ENCODE measurements around the gene ADAM33. TPM values are rescaled to one million over a fixed set of nuclear protein-coding genes. Genes with fewer than 3 reads are reported as not detected.

ADAM33 gene
- total RNA-seq, 1 donor from 2014 or later: 34.7 TPM

DNA sequence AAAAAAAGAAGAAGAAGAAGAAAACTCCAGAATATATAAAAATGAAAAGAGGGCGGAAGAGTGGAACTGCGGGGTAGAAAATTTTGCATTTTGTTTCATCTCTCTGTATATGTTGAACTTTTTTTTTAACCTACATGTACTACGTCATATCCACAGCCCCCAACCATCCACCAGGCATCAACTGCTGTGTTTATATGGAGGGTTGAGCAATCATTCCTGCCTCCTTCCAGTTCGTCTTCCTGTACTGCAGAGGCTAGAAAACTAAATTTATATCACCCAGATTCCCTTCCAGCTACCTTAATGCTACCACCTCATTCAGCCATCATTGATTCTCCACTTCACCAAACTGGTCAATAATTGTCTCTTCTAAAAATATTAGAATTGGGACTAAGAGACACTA, 40.1 kb upstream of the ADAM33 start:
- no peak overlapping the region for H3K27ac Mint-ChIP-seq (ENCODE audit: unreplicated experiment)
- no peak overlapping the region for H3K4me3 Mint-ChIP-seq (ENCODE audit: unreplicated experiment)
- no peaks in the 10 kb centered on the region for H3K36me3 Mint-ChIP-seq (ENCODE audit: unreplicated experiment)
- H3K4me1 Mint-ChIP-seq (ENCODE audit: unreplicated experiment): no peaks in the 10 kb centered on the region
- H3K27me3 Mint-ChIP-seq (ENCODE audit: unreplicated experiment): peaks cover 51% of the 10 kb centered on the region
- TF ChIP-seq, protein P1, sequence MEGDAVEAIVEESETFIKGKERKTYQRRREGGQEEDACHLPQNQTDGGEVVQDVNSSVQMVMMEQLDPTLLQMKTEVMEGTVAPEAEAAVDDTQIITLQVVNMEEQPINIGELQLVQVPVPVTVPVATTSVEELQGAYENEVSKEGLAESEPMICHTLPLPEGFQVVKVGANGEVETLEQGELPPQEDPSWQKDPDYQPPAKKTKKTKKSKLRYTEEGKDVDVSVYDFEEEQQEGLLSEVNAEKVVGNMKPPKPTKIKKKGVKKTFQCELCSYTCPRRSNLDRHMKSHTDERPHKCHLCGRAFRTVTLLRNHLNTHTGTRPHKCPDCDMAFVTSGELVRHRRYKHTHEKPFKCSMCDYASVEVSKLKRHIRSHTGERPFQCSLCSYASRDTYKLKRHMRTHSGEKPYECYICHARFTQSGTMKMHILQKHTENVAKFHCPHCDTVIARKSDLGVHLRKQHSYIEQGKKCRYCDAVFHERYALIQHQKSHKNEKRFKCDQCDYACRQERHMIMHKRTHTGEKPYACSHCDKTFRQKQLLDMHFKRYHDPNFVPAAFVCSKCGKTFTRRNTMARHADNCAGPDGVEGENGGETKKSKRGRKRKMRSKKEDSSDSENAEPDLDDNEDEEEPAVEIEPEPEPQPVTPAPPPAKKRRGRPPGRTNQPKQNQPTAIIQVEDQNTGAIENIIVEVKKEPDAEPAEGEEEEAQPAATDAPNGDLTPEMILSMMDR (IDR thresholded peaks at IDR 0.05): no peak
- no peaks in the 10 kb centered on the region for H3K9me3 Mint-ChIP-seq (ENCODE audit: unreplicated experiment)
- DNase-seq (ENCODE audit: extremely low spot score, unreplicated experiment): no peak

DNA sequence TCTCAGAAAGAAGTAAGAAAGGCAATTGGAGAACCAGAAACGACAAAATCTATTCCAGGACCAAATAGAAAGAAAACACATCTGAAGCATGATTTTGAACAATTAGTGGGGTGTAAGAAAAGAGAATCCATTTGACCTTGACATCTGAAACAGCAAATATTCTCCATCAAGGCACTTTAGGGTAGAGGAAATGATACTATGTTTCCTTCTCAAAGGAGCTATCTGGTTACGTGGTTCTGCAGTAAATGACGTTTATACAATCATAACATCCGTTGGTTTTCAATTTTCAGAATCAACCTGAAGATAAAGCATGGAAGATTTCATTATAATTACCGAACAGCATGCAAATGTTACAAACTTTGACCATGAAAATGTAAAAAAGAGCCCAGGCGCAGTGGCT, 38.8 kb upstream of the ADAM33 start:
- H3K9me3 Mint-ChIP-seq (ENCODE audit: unreplicated experiment): no peaks in the 10 kb centered on the region
- H3K27me3 Mint-ChIP-seq (ENCODE audit: unreplicated experiment): peaks cover 47% of the 10 kb centered on the region
- no peaks in the 10 kb centered on the region for H3K4me1 Mint-ChIP-seq (ENCODE audit: unreplicated experiment)
- no peaks in the 10 kb centered on the region for H3K36me3 Mint-ChIP-seq (ENCODE audit: unreplicated experiment)
- H3K27ac Mint-ChIP-seq (ENCODE audit: unreplicated experiment): no peak overlapping the region
- DNase-seq (ENCODE audit: extremely low spot score, unreplicated experiment): no peak
- TF ChIP-seq, protein P1 (IDR thresholded peaks at IDR 0.05): no peak
- no peak overlapping the region for H3K4me3 Mint-ChIP-seq (ENCODE audit: unreplicated experiment)

DNA sequence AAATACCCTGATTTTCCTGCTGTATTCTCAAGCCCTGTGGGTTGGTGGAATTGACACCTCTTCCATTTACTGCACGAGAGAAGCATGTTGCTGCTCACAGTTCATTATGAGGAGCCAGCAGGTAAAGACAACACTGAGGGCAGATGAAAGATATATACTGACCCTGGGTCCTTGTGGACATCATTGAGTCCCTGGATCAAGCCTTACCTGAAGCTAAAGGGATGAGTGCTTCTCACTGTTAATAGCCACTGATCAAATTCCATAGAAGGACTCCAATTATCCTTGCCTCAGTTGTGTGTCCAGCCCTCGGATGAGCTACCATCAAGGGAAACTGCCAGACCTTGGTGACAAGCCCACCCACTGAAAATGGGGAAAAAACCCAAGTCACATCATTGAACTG, 38.3 kb upstream of the ADAM33 start:
- no peaks in the 10 kb centered on the region for H3K4me1 Mint-ChIP-seq (ENCODE audit: unreplicated experiment)
- DNase-seq (ENCODE audit: extremely low spot score, unreplicated experiment): no peak
- H3K27me3 Mint-ChIP-seq (ENCODE audit: unreplicated experiment): peaks cover 47% of the 10 kb centered on the region
- H3K27ac Mint-ChIP-seq (ENCODE audit: unreplicated experiment): no peak overlapping the region
- H3K36me3 Mint-ChIP-seq (ENCODE audit: unreplicated experiment): no peaks in the 10 kb centered on the region
- no peaks in the 10 kb centered on the region for H3K9me3 Mint-ChIP-seq (ENCODE audit: unreplicated experiment)
- TF ChIP-seq, protein P1 (IDR thresholded peaks at IDR 0.05): no peak
- H3K4me3 Mint-ChIP-seq (ENCODE audit: unreplicated experiment): no peak overlapping the region

- Mint-ChIP-seq H3K4me1 (ENCODE audit: unreplicated experiment) (no peaks in the 10 kb centered on the region), H3K9me3 (ENCODE audit: unreplicated experiment) (no peaks in the 10 kb centered on the region), H3K4me3 (ENCODE audit: unreplicated experiment) (no peak overlapping the region), H3K36me3 (ENCODE audit: unreplicated experiment) (no peaks in the 10 kb centered on the region), H3K27me3 (ENCODE audit: unreplicated experiment) (peaks cover 38% of the 10 kb centered on the region), H3K27ac (ENCODE audit: unreplicated experiment) (no peak overlapping the region)
- TF ChIP-seq, protein P1 (IDR thresholded peaks at IDR 0.05): no peak
- no peak for DNase-seq (ENCODE audit: extremely low spot score, unreplicated experiment)
Measured at GRCh38 chr20:3719046-3719445, 37.2 kb upstream of the ADAM33 start.

DNA sequence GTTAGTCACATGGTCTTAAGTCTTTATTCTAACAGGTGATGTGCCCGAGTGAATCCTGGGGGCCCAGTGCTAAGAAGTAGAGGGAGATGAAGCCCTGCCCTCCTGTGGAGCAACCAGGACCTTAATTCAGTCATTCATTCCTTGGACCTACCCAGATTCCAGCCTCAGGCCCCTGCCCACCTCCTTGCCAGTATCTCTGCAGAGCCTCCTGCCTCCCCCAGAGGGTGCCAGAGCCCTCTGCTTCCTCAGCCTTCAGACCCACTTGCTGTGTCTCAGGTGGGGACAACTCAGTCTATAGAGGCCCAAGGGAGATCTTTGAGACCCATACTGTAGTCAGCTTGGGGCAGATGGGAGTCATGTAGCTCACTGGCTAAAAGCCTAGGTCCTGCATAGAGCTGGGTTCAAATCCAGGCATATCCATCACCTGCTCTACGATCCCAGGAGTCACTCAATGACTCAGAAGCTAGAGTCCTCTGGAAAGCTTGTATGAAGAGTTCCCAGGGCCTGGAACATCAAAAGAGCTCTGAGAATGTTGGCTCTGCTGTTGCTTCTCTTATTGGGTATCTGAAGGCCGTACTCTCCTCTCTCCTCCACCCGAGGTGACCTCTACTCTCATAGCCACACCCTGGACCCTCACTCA, 34.5 kb upstream of the ADAM33 start:
- no peaks in the 10 kb centered on the region for H3K9me3 Mint-ChIP-seq (ENCODE audit: unreplicated experiment)
- H3K36me3 Mint-ChIP-seq (ENCODE audit: unreplicated experiment): no peaks in the 10 kb centered on the region
- no peak overlapping the region for H3K27ac Mint-ChIP-seq (ENCODE audit: unreplicated experiment)
- no peaks in the 10 kb centered on the region for H3K4me1 Mint-ChIP-seq (ENCODE audit: unreplicated experiment)
- peaks cover 20% of the 10 kb centered on the region for H3K27me3 Mint-ChIP-seq (ENCODE audit: unreplicated experiment)
- TF ChIP-seq, protein P1 (IDR thresholded peaks at IDR 0.05): peak; percentile 77
- H3K4me3 Mint-ChIP-seq (ENCODE audit: unreplicated experiment): no peak overlapping the region
- DNase-seq (ENCODE audit: extremely low spot score, unreplicated experiment): no peak

All from osteocyte (in vitro differentiated cells).